IgD-negative memory B cell (primary cell): ENCODE measurements around the gene TMEM150B. TPM values are rescaled to one million over a fixed set of nuclear protein-coding genes. Genes with fewer than 3 reads are reported as not detected.

Experiments used
- H3K27ac Mint-ChIP-seq, 3 donors: one replicate each; pipeline ENCODE4 v1.8.0; 2020 to 2022; ENCODE audit warnings: mild to moderate bottlenecking in 3 of 3, mixed read lengths in 3 of 3, moderate library complexity in 1 of 3
- H3K27me3 Mint-ChIP-seq: one replicate; pipeline ENCODE4 v1.8.0; 2021; ENCODE audit warnings: mixed read lengths
- H3K36me3 Mint-ChIP-seq: one replicate; pipeline ENCODE4 v1.8.0; 2020; ENCODE audit warnings: mild to moderate bottlenecking, mixed read lengths
- H3K4me1 Mint-ChIP-seq, 3 donors: one replicate each; pipeline ENCODE4 v1.8.0; 2020 to 2022; ENCODE audit warnings: mixed read lengths in 3 of 3, mild to moderate bottlenecking in 1 of 3
- H3K4me3 Mint-ChIP-seq, 4 donors: one replicate each; pipeline ENCODE4 v1.8.0; 2020 to 2022; ENCODE audit warnings: mild to moderate bottlenecking in 4 of 4, mixed read lengths in 4 of 4, moderate library complexity in 3 of 4
- H3K9me3 Mint-ChIP-seq, 3 donors: one replicate each; pipeline ENCODE4 v1.8.0; 2020 to 2021; ENCODE audit warnings: mixed read lengths in 3 of 3, mild to moderate bottlenecking in 1 of 3
- polyA plus RNA-seq: library from polyadenylated mRNA; unstranded; fragments of 300-500 nt; fragmentation: Illumina TruSeq; gene quantifications from one replicate; pipeline ENCODE4 v1.2.3, GENCODE V29; 2021

The TMEM150B gene
- polyA plus RNA-seq, 1 donor from 2014 or later: not detected

GRCh38 chr19:55309448-55309847 lies 15.7 kb downstream of the TMEM150B start:
- Mint-ChIP-seq H3K36me3 (no peaks in the 10 kb centered on the region), H3K27ac (no peak overlapping the region), H3K27me3 (peaks cover 1% of the 10 kb centered on the region), H3K4me3 (no peak overlapping the region), H3K4me1 (peaks cover 2 to 4% (median 3%) of the 10 kb centered on the region in 3 donors), H3K9me3 (peaks cover 0 to 2% (median 0%) of the 10 kb centered on the region in 3 donors)

DNA sequence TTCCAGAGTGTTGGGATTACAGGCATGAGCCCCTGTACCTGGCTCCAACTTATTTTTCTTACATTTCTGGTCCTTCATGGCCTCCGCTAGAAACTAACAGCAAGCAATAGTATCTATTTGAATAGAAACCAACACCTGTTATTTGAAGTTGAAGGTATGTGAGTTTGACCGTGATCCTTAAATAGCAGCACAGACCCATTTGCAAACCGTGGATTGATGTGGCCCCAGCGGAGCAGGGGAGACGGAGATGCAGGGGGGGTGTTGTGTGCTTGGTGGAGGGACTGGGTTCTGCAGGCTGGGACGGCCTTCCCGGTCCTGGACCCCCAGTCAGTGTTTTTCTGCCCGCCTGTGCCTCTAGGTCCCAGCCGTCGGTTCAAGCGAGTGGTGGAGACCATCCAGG lies 16.9 kb downstream of the TMEM150B start:
- Mint-ChIP-seq H3K27ac (no peak overlapping the region), H3K4me3 (no peak overlapping the region), H3K36me3 (no peaks in the 10 kb centered on the region), H3K9me3 (peaks cover 0 to 2% (median 0%) of the 10 kb centered on the region in 3 donors), H3K4me1 (peaks cover 2 to 4% (median 3%) of the 10 kb centered on the region in 3 donors), H3K27me3 (peaks cover 1% of the 10 kb centered on the region)

DNA sequence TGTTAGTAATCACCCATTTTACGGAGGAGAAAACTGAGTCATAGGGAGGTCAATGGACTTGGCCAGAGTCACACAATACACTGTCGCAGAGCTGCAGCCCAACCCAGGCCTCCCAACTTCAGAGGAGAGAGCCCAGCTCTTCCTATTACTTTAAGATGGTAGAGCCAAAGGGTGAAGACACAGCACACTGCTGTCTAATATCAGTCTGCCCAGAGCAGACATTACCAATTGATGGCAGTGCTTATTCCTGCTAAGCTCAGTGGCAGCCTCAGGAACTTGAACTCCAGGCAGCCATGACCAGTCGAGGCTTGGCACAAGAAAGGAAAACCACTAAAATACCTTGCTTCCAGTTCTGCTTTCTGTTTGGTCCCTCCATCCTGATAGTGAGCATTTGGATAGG lies 18.4 kb downstream of the TMEM150B start:
- H3K36me3 Mint-ChIP-seq: no peaks in the 10 kb centered on the region
- H3K27ac Mint-ChIP-seq: no peak overlapping the region
- peaks cover 0 to 2% (median 0%) of the 10 kb centered on the region in 3 donors for H3K9me3 Mint-ChIP-seq
- peaks cover 2% of the 10 kb centered on the region for H3K27me3 Mint-ChIP-seq
- H3K4me1 Mint-ChIP-seq: peaks cover 6 to 8% (median 6%) of the 10 kb centered on the region in 3 donors
- H3K4me3 Mint-ChIP-seq: peak overlapping the region in 1 of 4 donors; percentile 34

- H3K36me3 Mint-ChIP-seq: no peaks in the 10 kb centered on the region
- H3K9me3 Mint-ChIP-seq: peaks cover 0 to 2% (median 0%) of the 10 kb centered on the region in 3 donors
- H3K27ac Mint-ChIP-seq: peak overlapping the region in 2 of 3 donors; percentile 65 to 66
- H3K27me3 Mint-ChIP-seq: peaks cover 3% of the 10 kb centered on the region
- no peak overlapping the region for H3K4me3 Mint-ChIP-seq
- H3K4me1 Mint-ChIP-seq: peaks cover 8% of the 10 kb centered on the region in 3 donors
Observed at GRCh38 chr19:55305983-55306562, 19.1 kb downstream of the TMEM150B start.

DNA sequence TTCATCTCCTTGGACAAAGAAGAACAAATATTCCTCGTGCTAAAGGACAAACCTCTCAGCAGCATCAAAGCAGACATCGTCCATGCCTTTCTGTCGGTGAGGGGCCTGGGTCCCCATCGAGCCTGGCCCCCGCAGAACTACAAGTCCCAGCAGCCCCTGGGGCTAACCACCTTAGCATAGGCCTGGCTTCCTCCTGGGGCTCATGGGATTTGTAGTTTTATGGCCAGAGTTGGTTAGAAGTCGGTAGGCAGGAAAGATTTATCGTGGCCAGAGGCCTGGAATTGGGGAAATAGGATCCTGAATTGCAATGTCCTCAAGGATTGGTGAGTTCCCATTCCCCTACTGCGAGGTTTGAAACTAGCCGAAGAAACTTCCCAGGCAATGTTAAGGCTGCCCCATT lies 19.6 kb downstream of the TMEM150B start:
- Mint-ChIP-seq H3K36me3 (no peaks in the 10 kb centered on the region), H3K4me1 (peaks cover 8% of the 10 kb centered on the region in 3 donors), H3K27ac (peak overlapping the region in 2 of 3 donors; percentile 65 to 66), H3K4me3 (peak overlapping the region in 3 of 4 donors; percentile 46 to 68 (median 55)), H3K27me3 (peaks cover 3% of the 10 kb centered on the region), H3K9me3 (peaks cover 0 to 2% (median 0%) of the 10 kb centered on the region in 3 donors)

DNA sequence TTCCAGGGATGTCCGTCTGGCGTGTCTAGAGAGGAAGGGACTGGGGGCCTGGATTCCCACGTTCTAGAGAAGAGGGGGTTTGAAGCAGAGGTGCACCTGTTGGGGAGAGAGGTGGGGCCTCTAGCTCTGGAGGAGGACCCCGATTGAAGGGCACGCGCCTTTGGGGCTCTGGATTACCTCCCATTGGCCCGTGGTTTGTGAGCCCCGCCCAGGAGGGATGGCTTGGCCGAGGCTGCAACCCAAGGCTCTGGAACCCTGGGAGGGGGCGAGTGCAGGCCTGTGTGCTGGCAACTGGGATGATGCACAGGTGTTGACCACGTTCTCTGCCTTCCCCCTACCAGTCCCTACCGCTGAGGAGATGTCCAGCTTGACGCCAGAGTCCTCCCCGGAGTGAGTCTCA lies 20.2 kb downstream of the TMEM150B start:
- peaks cover 0 to 2% (median 0%) of the 10 kb centered on the region in 3 donors for H3K9me3 Mint-ChIP-seq
- H3K36me3 Mint-ChIP-seq: no peaks in the 10 kb centered on the region
- peak overlapping the region in 1 of 4 donors; percentile 46 for H3K4me3 Mint-ChIP-seq
- H3K27me3 Mint-ChIP-seq: peaks cover 3% of the 10 kb centered on the region
- peaks cover 7 to 8% (median 8%) of the 10 kb centered on the region in 3 donors for H3K4me1 Mint-ChIP-seq
- peak overlapping the region in 1 of 3 donors; percentile 66 for H3K27ac Mint-ChIP-seq

- Mint-ChIP-seq H3K4me3 (no peak overlapping the region), H3K9me3 (peaks cover 0 to 2% (median 0%) of the 10 kb centered on the region in 3 donors), H3K27me3 (peaks cover 3% of the 10 kb centered on the region), H3K27ac (no peak overlapping the region), H3K4me1 (peaks cover 7 to 8% (median 8%) of the 10 kb centered on the region in 3 donors), H3K36me3 (no peaks in the 10 kb centered on the region)
Observed at GRCh38 chr19:55304279-55304978, 20.7 kb downstream of the TMEM150B start.

DNA sequence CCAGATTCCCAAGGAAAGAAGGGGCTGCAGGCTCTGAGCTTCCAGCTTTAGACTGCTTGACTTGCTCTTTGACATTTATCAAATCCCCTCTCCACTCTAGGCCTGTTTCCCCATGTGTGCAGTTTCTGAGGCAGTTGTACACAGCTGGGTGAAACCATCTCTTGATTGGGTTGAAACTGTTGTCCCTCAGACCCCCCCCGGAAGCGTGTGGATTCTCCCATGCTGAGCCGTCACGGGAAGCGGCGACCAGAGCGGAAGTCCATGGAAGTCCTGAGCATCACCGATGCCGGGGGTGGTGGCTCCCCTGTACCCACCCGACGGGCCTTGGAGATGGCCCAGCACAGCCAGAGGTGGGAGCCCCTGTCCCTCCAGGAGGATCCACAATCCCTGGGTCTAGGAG lies 21.7 kb downstream of the TMEM150B start:
- H3K27me3 Mint-ChIP-seq: peaks cover 3% of the 10 kb centered on the region
- no peak overlapping the region for H3K27ac Mint-ChIP-seq
- H3K36me3 Mint-ChIP-seq: no peaks in the 10 kb centered on the region
- peak overlapping the region in 1 of 4 donors; percentile 38 for H3K4me3 Mint-ChIP-seq
- peaks cover 8 to 11% (median 9%) of the 10 kb centered on the region in 3 donors for H3K4me1 Mint-ChIP-seq
- H3K9me3 Mint-ChIP-seq: peaks cover 0 to 2% (median 0%) of the 10 kb centered on the region in 3 donors

GRCh38 chr19:55302318-55302703 lies 22.8 kb downstream of the TMEM150B start:
- H3K27ac Mint-ChIP-seq: peak overlapping the region in 2 of 3 donors; percentile 85 to 92
- H3K36me3 Mint-ChIP-seq: no peaks in the 10 kb centered on the region
- peaks cover 8 to 13% (median 9%) of the 10 kb centered on the region in 3 donors for H3K4me1 Mint-ChIP-seq
- H3K9me3 Mint-ChIP-seq: peaks cover 0 to 2% (median 0%) of the 10 kb centered on the region in 3 donors
- peaks cover 3% of the 10 kb centered on the region for H3K27me3 Mint-ChIP-seq
- peak overlapping the region; percentile 73 to 90 (median 84) for H3K4me3 Mint-ChIP-seq

- H3K9me3 Mint-ChIP-seq: peaks cover 0 to 2% (median 0%) of the 10 kb centered on the region in 3 donors
- peak overlapping the region; percentile 73 to 90 (median 84) for H3K4me3 Mint-ChIP-seq
- peak overlapping the region; percentile 29 to 92 (median 85) for H3K27ac Mint-ChIP-seq
Observed at GRCh38 chr19:55301459-55302317, 23.5 kb downstream of the TMEM150B start.

DNA sequence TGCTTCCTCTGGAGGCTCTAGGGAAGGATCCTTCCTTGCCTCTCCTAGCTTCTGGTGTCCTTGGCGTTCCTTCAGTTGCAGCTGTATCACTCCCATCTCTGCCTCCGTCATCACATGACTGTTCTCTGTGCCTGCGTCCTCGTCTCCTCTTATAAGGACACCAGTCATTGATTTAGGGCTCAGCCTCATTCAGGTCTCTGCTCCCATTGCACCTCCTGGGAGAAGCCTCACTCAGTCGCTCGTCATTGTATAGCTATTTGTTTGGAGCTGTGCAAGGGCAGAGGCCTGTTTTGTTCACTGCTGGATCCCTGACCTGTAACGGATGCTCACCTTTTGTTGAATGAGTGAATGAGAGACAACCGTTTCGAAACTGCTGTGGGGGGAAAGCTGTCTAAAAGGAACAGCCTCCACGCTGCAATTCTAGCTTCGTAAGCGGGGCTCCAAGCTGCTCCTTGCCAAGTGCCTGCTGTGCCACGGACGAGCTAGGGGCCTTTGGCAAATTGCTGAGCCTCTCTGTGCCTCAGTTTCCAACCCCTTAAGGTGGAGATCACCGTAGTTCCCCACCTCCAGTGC lies 24.2 kb downstream of the TMEM150B start:
- peaks cover 0 to 2% (median 0%) of the 10 kb centered on the region in 3 donors for H3K9me3 Mint-ChIP-seq
- H3K4me3 Mint-ChIP-seq: peak overlapping the region; percentile 3 to 90 (median 60)
- no peaks in the 10 kb centered on the region for H3K36me3 Mint-ChIP-seq
- H3K4me1 Mint-ChIP-seq: peaks cover 8 to 13% (median 9%) of the 10 kb centered on the region in 3 donors
- H3K27me3 Mint-ChIP-seq: peaks cover 3% of the 10 kb centered on the region
- no peak overlapping the region for H3K27ac Mint-ChIP-seq

More at GRCh38 chr19:55301459-55302317, 23.5 kb downstream of the TMEM150B start:
- H3K36me3 Mint-ChIP-seq: no peaks in the 10 kb centered on the region
- H3K27me3 Mint-ChIP-seq: peaks cover 3% of the 10 kb centered on the region
- peaks cover 8 to 13% (median 9%) of the 10 kb centered on the region in 3 donors for H3K4me1 Mint-ChIP-seq

DNA sequence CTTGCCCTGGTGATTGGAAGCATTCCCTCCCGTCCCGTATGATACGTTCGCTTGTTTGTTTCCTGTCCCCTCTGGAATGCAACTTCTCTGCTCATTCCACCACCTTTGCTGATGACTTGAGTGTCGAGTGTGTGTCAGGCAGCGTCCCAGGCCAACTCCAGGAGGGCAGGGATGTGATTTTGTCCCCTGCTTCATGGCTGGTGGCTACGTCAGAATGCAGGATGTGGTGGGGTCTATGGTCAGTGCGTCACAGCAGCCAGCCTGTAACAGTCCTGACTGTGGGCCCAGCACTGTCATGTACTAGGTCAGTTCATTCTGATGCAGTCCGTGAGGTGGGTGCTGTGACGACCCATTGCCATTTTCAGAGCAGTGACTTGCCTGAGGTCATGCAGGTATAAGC lies 25.1 kb downstream of the TMEM150B start:
- H3K9me3 Mint-ChIP-seq: no peaks in the 10 kb centered on the region
- H3K4me1 Mint-ChIP-seq: peaks cover 4 to 12% (median 7%) of the 10 kb centered on the region in 3 donors
- H3K27me3 Mint-ChIP-seq: peaks cover 3% of the 10 kb centered on the region
- H3K27ac Mint-ChIP-seq: no peak overlapping the region
- H3K36me3 Mint-ChIP-seq: no peaks in the 10 kb centered on the region
- H3K4me3 Mint-ChIP-seq: peak overlapping the region in 1 of 4 donors; percentile 27

- H3K4me1 Mint-ChIP-seq: peaks cover 5 to 12% (median 7%) of the 10 kb centered on the region in 3 donors
- no peaks in the 10 kb centered on the region for H3K36me3 Mint-ChIP-seq
- H3K9me3 Mint-ChIP-seq: no peaks in the 10 kb centered on the region
- H3K27me3 Mint-ChIP-seq: peaks cover 3% of the 10 kb centered on the region
- no peak overlapping the region for H3K4me3 Mint-ChIP-seq
- H3K27ac Mint-ChIP-seq: no peak overlapping the region
Observed at GRCh38 chr19:55297267-55297666, 27.9 kb downstream of the TMEM150B start.

- H3K27me3 Mint-ChIP-seq: no peaks in the 10 kb centered on the region
- no peaks in the 10 kb centered on the region for H3K9me3 Mint-ChIP-seq
- peak overlapping the region in 1 of 4 donors; percentile 29 for H3K4me3 Mint-ChIP-seq
- peaks cover 5 to 8% (median 7%) of the 10 kb centered on the region in 3 donors for H3K4me1 Mint-ChIP-seq
- no peaks in the 10 kb centered on the region for H3K36me3 Mint-ChIP-seq
- H3K27ac Mint-ChIP-seq: no peak overlapping the region
Observed at GRCh38 chr19:55289117-55289796, 35.9 kb downstream of the TMEM150B start.
